Measurements from ENCODE around the gene SFXN4.

SFXN4 gene

DNA sequence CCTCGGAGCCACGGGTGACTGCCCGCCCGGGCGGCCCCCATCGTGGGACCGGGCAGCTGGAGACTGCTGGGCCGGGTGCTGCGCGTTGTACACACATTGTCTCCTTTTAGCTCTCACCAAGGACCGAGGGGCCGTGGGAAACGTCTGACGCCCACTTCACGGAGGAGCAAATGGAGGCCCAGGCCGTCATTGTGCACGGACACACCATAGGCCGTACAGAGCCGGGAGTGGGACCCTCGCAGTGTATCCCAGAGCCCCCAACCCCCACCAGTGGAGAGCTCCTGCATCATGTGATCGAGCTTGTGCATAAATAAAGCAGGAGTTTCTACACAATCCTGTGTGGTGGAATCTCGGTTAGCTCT is 60.9 kb downstream of the SFXN4 start:
- ATAC-seq, result peak; percentile 29
- no peak for TF ChIP-seq CREB5 (CRISPR knock-in tag; IDR thresholded peaks at IDR 0.05; ENCODE audit: low read depth)
- no peak for TF ChIP-seq SNAI2 (CRISPR knock-in tag; IDR thresholded peaks at IDR 0.05)
- TF ChIP-seq, protein P1, sequence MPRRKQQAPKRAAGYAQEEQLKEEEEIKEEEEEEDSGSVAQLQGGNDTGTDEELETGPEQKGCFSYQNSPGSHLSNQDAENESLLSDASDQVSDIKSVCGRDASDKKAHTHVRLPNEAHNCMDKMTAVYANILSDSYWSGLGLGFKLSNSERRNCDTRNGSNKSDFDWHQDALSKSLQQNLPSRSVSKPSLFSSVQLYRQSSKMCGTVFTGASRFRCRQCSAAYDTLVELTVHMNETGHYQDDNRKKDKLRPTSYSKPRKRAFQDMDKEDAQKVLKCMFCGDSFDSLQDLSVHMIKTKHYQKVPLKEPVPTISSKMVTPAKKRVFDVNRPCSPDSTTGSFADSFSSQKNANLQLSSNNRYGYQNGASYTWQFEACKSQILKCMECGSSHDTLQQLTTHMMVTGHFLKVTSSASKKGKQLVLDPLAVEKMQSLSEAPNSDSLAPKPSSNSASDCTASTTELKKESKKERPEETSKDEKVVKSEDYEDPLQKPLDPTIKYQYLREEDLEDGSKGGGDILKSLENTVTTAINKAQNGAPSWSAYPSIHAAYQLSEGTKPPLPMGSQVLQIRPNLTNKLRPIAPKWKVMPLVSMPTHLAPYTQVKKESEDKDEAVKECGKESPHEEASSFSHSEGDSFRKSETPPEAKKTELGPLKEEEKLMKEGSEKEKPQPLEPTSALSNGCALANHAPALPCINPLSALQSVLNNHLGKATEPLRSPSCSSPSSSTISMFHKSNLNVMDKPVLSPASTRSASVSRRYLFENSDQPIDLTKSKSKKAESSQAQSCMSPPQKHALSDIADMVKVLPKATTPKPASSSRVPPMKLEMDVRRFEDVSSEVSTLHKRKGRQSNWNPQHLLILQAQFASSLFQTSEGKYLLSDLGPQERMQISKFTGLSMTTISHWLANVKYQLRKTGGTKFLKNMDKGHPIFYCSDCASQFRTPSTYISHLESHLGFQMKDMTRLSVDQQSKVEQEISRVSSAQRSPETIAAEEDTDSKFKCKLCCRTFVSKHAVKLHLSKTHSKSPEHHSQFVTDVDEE (CRISPR knock-in tag; IDR thresholded peaks at IDR 0.05), result no peak
- no peak for TF ChIP-seq TOX (CRISPR knock-in tag; IDR thresholded peaks at IDR 0.05; ENCODE audit: borderline replicate concordance)
- no peak for TF ChIP-seq ZC3H10 (CRISPR knock-in tag; IDR thresholded peaks at IDR 0.05)
- no peak for TF ChIP-seq ARNTL (CRISPR knock-in tag; IDR thresholded peaks at IDR 0.05; ENCODE audit: borderline replicate concordance, low read depth)
- TF ChIP-seq ISL1 (CRISPR knock-in tag; IDR thresholded peaks at IDR 0.05), result no peak
- TF ChIP-seq RARB (CRISPR knock-in tag; IDR thresholded peaks at IDR 0.05), result no peak
- TF ChIP-seq, protein P2, sequence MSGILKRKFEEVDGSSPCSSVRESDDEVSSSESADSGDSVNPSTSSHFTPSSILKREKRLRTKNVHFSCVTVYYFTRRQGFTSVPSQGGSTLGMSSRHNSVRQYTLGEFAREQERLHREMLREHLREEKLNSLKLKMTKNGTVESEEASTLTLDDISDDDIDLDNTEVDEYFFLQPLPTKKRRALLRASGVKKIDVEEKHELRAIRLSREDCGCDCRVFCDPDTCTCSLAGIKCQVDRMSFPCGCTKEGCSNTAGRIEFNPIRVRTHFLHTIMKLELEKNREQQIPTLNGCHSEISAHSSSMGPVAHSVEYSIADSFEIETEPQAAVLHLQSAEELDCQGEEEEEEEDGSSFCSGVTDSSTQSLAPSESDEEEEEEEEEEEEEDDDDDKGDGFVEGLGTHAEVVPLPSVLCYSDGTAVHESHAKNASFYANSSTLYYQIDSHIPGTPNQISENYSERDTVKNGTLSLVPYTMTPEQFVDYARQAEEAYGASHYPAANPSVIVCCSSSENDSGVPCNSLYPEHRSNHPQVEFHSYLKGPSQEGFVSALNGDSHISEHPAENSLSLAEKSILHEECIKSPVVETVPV (CRISPR knock-in tag; IDR thresholded peaks at IDR 0.05), result no peak
- TF ChIP-seq OSR1 (CRISPR knock-in tag; IDR thresholded peaks at IDR 0.05), result no peak
- TF ChIP-seq ZFP30 (CRISPR knock-in tag; IDR thresholded peaks at IDR 0.05), result no peak
- TF ChIP-seq BACH2 (CRISPR knock-in tag; IDR thresholded peaks at IDR 0.05; ENCODE audit: borderline replicate concordance), result no peak
- TF ChIP-seq CSDC2 (CRISPR knock-in tag; IDR thresholded peaks at IDR 0.05), result no peak
- TF ChIP-seq GLIS3 (CRISPR knock-in tag; IDR thresholded peaks at IDR 0.05), result no peak
- TF ChIP-seq ZFP3 (CRISPR knock-in tag; IDR thresholded peaks at IDR 0.05), result no peak
- TF ChIP-seq PPARA (CRISPR knock-in tag; IDR thresholded peaks at IDR 0.05; ENCODE audit: borderline replicate concordance), result no peak

DNA sequence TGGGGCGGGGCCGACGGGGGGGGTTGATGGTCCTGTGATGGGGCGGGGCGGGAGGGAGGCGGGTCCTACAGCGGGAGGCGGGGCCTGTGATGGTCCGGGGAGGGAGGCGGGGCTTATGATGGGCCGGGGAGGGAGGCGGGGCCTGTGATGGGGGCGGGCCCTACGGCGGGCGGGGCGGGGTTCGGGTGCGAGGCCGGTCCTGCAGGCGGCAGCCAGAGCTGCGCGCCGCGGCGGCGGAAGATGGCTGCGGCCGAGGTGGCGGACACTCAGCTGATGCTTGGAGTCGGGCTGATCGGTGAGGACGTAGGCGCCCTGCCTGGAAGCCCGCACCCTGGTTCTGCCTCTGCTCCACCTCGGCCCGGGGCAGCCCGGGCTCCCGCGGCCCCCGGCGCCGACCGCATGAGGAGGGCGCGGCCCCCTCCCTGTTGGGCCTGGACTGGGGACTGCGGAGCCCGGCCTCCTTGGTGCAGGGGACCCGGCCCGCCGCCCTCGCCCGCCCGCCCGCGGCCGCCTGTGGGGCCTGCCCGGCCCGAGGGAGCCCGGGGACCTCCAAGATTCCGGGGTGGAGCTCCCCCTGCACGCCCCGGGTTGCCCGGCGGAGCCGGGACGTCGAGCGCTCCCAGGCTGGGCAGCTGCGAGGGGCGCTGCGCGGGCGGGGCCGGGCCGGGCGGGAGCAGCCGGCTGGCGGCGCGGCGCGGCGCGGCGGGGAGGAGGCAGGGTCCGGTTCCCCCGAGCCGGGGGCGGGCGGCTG is 61.4 kb downstream of the SFXN4 start, which contains the start of gene DENND10:
Gene DENND10, plus strand, starts transcription at position 211 of the 751 bp plus-strand sequence. Its CDS starts 30 bp downstream, at position 241.
- TF ChIP-seq BACH2 (CRISPR knock-in tag; IDR thresholded peaks at IDR 0.05; ENCODE audit: borderline replicate concordance) (no peak), CREB5 (CRISPR knock-in tag; IDR thresholded peaks at IDR 0.05; ENCODE audit: low read depth) (no peak), ZFP3 (CRISPR knock-in tag; IDR thresholded peaks at IDR 0.05) (no peak), ARNTL (CRISPR knock-in tag; IDR thresholded peaks at IDR 0.05; ENCODE audit: borderline replicate concordance, low read depth) (no peak), RARB (CRISPR knock-in tag; IDR thresholded peaks at IDR 0.05) (no peak), OSR1 (CRISPR knock-in tag; IDR thresholded peaks at IDR 0.05) (no peak), ZNF8 (CRISPR knock-in tag; IDR thresholded peaks at IDR 0.05) (no peak), GLIS3 (CRISPR knock-in tag; IDR thresholded peaks at IDR 0.05) (no peak), ZFP30 (CRISPR knock-in tag; IDR thresholded peaks at IDR 0.05) (no peak), TCF4 (CRISPR knock-in tag; IDR thresholded peaks at IDR 0.05; ENCODE audit: borderline replicate concordance) (no peak), ESRRG (CRISPR knock-in tag; IDR thresholded peaks at IDR 0.05) (no peak), TOX (CRISPR knock-in tag; IDR thresholded peaks at IDR 0.05; ENCODE audit: borderline replicate concordance) (no peak), CSDC2 (CRISPR knock-in tag; IDR thresholded peaks at IDR 0.05) (no peak), ZC3H10 (CRISPR knock-in tag; IDR thresholded peaks at IDR 0.05) (no peak)
- peak; percentile 94 for ATAC-seq

GRCh38 chr10:119103241-119103902 is 62.1 kb downstream of the SFXN4 start:
- no peak for ATAC-seq
- no peak for TF ChIP-seq ESRRG (CRISPR knock-in tag; IDR thresholded peaks at IDR 0.05)
- TF ChIP-seq ARNTL (CRISPR knock-in tag; IDR thresholded peaks at IDR 0.05; ENCODE audit: borderline replicate concordance, low read depth), result no peak
- TF ChIP-seq, protein P3, sequence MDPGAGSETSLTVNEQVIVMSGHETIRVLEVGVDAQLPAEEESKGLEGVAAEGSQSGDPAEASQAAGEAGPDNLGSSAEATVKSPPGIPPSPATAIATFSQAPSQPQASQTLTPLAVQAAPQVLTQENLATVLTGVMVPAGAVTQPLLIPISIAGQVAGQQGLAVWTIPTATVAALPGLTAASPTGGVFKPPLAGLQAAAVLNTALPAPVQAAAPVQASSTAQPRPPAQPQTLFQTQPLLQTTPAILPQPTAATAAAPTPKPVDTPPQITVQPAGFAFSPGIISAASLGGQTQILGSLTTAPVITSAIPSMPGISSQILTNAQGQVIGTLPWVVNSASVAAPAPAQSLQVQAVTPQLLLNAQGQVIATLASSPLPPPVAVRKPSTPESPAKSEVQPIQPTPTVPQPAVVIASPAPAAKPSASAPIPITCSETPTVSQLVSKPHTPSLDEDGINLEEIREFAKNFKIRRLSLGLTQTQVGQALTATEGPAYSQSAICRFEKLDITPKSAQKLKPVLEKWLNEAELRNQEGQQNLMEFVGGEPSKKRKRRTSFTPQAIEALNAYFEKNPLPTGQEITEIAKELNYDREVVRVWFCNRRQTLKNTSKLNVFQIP (CRISPR knock-in tag; IDR thresholded peaks at IDR 0.05; ENCODE audit: borderline replicate concordance, low read depth), result no peak
- no peak for TF ChIP-seq PATZ1 (CRISPR knock-in tag; IDR thresholded peaks at IDR 0.05; ENCODE audit: borderline replicate concordance)
- TF ChIP-seq ZNF565 (CRISPR knock-in tag; conservative IDR thresholded peaks at IDR 0.05; ENCODE audit: low read depth), result no peak
